ENCODE data around the gene MUL1.

Gene MUL1

DNA sequence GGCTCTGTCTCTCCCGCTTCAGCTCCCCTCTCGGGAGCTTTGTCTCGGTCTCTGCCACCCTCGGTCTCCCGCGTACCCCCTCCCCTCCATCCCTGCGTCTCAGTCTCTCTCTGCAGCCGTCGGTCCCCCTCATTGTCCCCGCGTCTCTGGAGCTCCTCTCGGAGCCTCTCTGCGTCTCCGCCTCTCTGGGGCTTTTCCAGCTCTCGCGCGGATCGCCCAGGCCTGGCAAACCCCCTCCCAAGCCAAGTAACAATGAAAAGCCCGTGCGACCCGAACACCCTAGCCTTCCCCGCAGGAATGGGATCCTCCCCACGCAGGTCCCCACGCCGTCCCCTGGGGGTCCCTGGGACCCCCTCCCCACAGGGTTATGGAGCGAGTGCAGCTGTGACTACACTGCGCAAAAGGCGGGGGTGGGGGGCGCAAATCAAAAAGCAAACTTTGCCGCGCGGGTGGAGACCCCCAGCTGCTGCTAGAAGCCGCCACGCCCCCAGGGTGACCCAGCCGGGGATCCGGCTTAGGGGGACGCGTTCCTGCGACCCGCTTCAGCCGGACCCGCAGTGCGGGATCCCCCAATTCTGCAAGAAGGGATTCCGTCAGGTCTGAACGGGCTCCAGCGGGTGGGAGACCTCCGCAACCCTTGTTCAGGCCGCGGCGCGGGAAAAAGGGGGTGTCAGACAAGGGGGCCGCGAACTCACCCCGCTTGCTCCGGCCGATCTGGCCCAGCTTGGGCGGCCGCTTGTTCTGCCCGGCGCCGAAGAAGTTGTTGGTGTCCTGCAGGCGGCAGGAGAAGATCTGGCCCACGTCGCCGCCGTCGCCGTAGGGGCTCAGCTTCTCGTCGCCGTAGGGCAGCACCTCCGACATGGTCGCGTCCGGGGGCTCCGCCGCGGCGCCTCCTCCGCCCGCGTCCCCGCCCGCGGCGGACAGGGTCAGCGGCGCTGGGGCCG is 23.2 kb downstream of the MUL1 start:
- DNase-seq, result no peak

DNA sequence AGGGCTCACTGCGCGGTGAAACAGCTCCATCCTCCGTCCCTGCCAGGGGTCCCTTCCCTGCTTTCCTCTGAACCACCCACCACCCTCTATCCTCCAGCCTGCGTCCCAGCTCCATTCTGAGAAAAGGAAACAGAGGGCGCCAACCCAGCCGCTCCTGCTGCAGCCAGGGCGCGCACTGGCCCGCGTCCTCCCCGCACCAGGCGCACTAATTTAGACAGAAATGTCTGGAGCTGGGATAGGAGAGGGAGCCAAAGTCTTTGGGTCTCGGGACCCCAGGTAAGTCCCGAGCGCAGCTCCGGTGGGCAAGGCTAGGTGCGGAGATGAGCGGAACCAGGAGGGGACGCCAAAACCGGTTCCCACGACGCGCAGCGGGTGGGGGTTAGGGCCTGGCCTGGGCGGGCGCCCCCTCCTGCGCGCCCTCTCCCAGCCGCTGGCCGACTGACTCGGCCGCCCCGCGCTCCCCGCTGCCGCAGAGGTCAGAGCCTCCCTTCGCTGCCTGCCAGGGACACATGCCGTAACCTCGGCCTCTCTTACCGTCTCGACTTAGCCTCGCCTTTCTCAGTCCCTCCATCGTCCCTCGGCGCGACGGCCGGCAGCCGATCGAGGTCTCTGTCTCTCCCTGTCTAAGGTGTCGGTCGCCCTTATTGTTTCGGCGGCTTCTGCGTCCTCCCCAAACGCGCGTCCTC is 24.0 kb downstream of the MUL1 start:
- DNase-seq, result no peak

DNA sequence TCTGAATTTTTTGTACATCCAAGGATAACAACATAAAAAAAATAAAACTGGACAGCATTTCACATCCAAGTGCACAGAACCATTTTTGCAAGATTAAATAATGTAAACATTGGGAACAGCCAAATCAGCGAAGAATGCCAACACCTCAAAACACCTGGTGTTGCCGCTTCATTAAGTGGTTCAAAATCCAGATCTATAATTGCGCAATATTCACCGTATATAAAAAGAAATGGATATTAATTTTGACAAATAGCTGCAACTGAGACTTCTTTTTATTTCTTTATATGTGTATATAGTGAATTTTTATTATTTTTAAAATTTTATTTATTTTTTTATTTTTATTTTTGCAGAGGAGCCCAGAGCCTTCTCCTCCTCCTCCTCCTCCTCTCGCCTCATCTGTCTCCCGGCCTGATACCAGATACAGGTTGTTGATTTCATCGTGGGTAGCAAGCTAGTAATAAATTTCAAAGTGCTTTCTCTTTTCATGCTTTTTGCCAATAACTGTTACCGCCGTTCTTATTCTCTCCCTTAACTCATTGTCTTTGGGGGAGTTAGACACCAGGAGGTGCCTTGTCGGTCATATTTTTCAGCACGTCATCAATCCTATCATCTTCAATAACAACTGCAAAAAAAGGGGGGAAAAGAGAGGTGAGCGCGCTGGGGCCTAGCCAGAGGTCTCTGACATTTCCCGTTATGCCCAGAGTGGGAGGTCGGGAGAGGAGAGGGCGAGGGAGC is 24.7 kb downstream of the MUL1 start:
- DNase-seq, result no peak

DNA sequence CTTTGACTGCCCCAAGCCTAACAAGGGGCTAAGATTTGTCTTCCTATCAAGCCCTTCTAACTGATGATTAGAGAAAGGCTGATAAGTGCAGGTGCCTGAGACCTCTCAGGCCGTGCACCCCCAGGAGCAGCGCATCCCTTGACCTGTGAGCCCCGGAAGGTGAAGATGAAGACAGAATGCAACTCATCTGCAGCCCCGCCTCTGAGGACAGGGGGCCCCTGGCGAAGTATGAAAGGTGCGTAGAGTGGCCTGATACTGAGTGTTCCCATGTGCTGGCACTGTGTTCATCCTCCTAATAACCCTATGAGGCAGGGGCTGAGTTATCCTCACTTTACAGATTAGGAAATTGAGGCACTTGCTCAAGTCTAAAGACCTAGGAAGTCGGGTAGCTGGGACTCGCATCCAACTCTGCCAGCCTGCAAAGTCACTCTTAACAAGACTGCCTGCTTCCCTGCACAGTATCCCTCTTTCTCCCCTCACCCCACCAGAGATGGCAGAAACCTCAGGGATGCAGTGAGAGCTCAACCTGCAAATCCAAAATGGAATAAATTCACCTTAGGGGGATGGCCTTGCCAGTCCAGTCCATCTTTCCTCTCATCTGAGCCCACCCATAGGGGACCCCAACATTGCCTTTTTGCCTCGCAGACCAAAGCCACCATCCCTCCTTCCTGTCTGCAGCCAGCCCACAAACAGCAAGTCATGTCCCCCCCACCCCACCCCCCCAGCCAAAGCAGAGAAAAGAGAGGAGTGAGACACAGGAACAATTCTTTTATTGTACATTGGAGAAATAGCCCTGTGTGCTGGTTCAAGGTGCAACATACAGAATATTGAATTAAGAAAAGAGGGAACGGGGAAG is 26.1 kb downstream of the MUL1 start:
- DNase-seq, result no peak

DNA sequence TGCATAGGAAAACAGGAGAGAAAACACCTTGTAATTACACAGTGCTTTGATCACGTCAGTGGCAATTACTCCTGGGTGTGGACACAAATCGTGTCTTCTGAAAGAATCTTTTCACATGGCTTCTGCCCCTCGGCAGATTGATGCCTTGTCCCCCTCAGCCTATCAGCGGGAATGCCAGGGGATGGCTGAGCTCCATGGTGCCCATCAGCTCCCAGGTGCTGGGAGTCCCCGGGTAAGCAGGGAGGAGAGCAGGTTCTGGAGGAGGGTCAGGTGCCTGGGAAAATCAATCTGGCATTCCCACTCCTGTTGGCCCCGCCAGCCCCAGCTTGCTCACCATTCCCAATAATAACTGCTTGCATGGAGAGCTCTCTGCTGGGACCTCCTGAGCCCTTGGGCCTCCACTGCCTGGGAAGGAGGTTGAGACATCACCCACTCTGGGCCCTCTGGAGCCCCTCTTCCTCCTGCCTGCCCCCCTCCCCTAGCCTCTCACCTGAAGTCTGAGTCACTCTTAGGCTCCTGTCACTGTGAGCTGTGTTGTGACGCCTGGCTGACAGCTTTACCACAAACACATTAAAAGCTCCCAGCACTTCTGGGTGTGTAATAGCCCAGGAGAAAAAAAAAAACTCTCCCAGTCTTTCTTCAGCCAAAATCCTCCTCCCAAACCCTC is 26.9 kb downstream of the MUL1 start:
- DNase-seq, result no peak

DNA sequence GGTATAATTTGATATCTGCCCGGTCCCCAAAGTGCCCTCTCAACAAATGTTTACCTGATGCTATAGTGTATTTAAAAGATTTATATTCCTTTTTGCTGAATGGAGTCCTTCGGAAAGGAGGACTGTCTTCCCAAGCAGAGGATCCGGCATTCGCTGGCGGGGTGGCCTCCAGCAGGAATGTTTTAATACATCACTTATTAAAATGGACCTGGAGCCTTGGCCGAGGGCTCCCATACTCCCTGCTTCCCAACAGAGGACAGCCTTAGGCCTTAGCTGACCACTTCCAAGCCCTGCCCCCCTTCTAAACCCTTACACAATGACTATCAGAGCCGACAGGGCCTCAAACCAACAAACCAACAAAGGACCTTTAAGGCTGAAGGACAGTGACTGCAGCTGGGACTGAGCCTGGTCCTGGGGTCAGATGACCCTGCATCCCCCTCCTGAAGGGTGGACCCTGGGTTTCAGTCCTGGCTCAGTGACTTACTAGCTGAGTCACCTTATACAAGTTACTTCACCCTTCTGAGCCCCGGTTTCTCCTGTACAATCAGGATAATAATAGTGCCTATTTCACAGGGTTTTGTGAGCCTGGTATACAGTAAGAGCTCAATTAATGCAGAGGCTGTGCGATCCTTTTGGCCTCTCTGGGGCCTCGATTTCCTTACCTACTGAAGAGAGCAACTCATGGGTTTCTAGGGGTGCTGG is 27.6 kb downstream of the MUL1 start:
- no peak for DNase-seq

DNA sequence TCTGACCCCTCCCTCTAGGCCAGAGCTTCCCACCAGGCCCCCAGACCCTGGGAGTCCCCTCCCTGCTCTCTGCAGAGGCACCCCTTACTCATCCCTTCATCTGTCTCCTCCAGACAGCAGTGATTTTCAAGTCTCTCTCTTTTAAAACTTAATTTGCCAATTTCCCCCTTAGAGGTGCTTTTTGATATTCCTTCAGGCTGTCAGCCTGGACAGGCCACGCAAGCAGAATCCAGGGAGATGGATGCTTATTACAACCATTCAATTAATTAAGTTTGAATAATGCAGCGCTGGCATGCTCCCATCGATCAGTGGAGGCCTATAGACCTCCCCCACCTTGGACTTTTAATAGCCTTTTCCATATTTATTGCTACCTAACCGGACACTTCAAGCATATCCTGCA is 28.1 kb downstream of the MUL1 start:
- no peak for DNase-seq

DNA sequence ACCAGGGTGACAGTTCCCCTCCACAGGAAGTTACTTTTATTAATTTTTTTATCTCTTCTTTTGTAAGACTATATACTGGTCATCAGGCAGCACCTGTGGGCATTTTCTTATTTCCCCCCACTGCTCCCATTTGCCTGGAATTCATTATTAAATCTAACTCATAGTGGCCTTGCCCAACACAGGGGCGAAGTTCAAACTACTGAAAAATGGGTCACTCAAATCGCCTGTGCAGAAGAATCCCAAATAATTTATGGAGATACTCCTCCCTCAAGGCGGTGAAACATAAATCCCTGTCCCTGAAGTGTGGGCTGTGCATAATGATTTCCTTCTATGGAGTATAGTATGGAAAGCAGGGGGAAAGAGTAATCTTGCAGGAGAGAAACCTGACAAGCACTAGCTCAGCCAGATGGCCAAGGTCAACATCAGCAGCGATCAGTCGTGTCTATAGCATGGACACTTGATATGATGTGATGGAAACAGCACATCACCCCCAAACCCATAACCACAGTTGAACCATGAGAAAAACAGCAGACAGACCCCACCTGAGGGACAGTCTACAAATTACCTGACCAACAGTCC is 29.8 kb downstream of the MUL1 start:
- DNase-seq, result no peak

DNA sequence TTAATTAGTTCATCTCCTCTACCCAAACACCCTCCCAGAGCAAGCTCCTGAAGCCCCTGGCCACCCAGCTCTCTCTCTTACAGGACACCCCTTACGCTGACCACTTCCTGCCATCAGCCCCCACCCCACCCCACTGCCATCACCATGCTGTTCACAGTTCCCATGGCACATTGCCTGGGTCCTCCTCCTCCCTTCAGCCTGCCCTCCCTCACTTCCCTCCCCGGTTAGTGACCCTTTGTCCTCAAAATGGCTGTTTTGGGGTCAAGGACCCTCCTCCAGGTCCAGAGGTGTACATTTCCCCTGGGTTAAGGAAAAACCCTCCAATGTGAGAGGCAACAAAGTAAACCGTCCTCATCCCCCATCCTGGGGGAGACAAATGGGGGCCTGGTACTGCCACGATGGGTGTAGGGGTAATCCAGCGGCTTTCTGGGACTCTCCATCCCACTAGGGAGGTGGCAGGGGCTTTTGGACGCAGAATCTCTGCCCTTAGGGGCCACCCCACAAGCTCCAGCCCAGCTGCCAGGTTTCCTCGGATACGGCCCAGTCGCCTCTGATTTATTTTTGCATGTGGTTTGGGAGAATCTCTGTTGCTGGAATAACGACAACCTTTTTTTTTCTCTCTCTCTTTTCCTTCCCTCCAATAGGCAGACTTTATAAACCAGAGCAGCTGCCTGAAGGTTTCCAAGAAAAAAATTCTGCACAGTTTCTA is 30.4 kb downstream of the MUL1 start:
- DNase-seq, result no peak

DNA sequence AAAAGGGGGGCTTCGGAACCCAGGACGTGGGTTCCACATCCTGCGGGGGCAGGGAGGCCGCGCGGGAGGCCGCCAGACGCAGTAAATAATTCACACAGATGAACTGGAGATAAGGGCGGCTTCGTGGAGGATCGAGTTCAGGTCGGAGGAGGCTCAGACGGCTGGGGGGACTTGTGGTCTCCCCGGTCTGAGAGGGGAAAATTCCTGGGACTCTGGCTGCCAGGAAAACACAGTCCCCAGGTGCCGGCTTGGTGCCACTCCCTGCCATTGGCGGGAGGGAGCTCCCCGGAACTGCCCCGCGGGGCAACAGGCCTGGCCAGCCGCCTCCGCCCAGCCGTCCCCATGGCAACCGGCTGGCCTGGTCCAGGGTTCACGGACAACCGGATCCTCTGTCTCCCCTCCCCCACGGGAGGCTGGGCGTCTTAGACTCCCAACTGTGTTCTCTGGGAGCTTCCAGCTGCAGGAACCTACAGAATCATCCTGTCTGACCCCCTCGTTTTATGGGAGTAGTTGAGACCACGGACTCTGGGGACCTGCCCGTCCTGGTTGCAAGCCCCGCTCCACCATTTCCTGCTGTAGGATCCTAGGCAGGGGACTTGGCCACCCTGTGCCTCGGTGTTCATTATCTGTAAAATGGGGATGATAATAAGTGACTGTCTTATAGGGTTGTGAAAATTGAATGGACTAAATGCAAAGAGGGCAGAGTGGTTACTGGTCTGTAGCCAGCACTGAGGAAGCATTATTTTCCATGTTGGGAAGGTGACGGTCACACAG is 31.5 kb downstream of the MUL1 start:
- no peak for DNase-seq

DNA sequence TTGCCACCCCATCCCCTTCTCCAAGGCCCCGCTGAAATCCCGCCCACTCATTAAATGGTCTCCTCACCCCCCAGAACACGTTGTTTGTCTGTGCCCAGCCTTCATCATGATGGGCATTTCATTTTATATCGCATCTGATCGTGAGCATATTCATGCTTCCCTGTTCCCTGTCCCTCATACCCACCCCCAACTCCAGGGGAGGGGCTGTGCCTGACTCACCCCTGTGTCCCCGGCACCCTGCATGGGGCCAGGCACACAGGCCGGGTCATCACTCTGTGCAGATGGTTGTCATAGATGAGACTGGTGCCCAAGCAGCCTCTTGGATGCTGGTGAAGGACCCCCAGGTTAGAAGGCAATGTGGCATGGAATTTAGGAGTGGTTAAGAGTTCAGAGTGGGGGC is 33.0 kb downstream of the MUL1 start:
- no peak for DNase-seq

DNA sequence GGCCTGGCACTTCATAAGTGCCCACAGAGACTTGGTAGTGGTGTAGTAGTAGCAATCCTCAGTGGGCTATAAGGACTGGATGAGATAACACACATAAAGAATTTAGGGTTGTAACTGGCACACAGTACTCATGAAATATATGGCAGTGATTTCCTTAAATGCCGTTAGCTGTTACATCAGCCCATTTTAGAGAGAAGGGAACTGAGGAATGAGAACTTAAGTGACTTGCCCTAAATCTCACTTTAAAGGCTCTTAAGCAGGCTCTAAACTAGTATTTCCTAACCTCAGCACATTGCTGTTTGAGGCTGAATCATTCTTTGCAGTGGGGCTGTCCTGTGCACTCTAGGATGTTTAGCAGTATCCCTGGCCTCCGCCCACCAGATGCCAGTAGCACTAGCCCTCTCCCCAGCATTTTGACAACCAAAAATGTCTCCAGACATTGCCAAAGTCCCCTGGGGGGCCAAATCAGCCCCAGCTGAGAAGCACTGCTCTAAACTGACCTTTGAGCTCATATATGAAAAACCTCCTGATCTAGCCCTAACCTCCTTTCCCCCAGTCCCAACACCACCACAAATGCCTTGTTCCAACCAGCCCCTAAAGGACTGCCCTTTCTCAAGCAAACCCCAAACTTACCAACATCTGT is 33.5 kb downstream of the MUL1 start:
- no peak for DNase-seq

DNA sequence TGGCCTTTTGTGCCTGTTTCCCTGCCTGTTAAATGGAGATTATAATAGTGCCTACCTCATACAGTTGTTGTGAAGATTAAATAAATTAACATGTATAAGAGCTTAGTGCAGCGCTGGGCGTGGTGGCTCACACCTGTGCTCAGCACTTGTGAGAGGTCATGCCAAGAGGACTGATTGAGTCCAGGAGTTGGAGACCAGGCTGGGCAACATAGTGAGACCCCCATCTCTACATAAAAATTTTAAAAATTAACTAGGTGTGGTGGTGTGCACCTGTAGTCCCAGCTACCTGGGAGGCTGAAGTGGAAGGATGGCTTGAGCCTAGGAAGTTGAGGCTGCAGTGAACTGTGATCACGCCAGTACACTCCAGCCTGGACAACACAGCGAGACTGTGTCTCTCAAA is 34.1 kb downstream of the MUL1 start:
- DNase-seq, result no peak

DNA sequence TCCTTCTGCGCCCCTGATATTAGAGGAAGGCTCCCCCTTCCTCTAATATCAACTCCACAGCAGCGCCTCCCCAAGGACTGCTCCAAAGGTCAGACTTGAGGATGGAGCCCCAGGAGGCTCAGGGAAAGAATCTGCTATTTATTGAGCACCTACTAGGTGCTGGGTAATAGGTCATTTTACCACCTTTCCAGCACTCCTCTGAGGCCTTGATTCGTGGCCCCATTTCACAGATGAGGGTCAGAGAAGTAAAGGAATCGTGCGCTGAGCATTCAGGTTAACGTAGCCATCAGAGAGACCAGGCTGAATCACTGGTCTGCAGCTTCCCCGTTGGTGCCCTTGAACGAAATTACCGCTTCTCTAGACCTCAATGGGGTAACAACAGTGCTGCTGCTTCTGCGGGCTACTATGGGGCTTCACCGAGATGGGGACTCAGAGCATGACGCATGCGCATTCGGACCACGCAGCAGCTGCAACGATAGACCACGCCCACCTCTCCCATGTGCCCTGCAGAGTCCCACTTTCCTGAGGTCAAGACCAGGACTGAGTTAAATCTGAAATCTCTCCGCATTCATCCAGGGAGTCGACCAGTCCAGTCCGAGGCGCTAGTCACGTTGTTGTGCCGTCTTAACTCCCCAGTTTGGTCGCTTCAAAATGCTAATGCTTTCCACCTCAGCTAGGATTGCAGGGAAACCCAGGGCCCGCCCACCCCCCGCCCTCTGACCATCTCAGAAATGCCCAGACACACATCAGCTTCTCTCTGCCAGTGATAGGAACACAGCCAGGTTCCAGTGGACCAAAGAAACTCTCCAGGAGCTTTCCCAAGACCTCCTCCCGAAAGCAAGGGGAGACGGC is 34.9 kb downstream of the MUL1 start:
- peak in 3 of 4 experiments; percentile 13 to 36 (median 32) for DNase-seq

DNA sequence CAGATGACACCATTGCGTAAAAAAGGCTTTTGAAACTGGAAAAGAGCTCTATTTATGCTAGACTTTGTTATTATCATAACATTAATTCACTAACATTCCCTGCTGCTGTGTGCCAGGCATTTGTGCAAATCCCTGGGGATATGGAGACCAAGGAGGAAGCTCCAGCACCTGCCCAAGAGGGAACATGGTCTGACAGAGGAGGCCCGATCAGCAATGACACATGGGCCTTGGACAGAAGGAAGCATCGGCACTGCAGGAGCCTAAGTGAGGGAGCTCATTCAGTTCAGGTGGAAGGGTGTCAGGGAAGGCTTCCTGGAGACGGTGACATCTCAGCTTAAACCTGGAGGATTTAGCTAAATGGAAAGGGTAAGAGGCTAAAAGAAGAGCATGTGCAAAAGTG is 35.8 kb downstream of the MUL1 start:
- DNase-seq, result no peak

DNA sequence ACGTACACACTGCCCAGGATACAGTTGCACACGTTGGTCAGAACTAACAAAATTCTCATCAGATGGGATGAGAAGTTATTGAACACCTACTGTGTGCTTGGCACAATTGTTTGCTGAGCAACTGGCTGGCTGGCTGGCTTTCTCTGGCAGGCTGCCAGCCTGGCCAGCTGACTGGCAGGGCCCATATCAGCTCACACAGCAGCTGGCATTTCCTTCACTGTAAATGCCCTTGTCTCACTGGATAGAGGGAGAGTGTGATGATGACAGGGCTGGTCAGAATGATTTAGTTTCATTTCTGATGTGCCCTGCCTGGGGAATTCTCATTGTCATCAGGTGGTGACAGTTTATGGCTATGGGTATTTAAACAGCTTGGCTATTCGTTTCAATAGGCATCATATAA is 37.8 kb downstream of the MUL1 start:
- no peak for DNase-seq

DNA sequence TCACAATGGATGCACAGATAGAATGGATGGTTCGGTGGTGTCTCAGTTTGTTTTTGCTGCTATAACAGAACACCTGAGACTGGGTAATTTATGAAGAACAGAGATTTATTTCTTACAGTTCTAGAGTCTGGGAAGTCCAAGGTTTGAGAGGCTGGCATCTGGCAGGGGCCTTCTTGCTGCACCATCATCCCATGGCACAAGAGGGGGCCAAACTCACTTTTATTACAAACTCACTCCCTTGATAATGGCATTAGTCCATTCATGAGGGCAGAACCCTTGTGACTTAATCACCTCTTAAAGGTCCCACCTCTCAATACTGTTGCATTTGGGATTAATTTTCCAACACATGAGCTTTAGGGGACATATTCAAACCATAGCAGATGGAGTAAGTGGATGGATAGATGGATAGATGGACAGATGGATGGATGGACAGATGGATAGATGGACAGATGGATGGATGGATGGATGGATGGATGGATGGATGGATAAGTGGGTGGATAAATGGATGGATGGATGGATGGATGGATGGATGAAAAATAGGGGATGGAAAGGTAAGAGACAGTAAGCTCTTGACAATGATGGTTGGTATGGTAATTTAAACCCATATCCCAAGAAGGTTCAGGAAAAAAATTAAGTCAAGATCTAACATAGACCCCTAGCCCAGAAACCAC is 38.4 kb downstream of the MUL1 start:
- DNase-seq, result no peak

All from suppressor macrophage (primary cell).